AG04449 (cell line): Measurements from ENCODE around the gene DCAF4.

ENCODE experiments used
- CTCF ChIA-PET: fragments of 350-600 bp; formaldehyde crosslinking; extraction: SDS; loops from one replicate; lab custom pipeline; 2021; ENCODE audit warnings: antibody characterized with exemption; lab: Yijun Ruan, JAX
- POLR2A ChIA-PET: fragments of 400-600, 350-600 bp; formaldehyde crosslinking; extraction: SDS; loops from one replicate; lab custom pipeline; 2020; ENCODE audit warnings: antibody characterized with exemption, inconsistent platforms; lab: Yijun Ruan, JAX
- DNase-seq: peaks from one replicate; pipeline ENCODE4 v3.0.0-alpha.2; 2010; ENCODE audit warnings: low read depth, low spot score
- H3K4me3 ChIP-seq: 2 replicates; pipeline ENCODE4 v1.5.1; 2011; ENCODE audit warnings: low read depth, mild to moderate bottlenecking, control low read depth, low read length
- CTCF ChIP-seq: IDR thresholded peaks from one replicate; pipeline ENCODE4 v1.5.1; 2011; ENCODE audit warnings: mild to moderate bottlenecking, moderate library complexity, low read length, control low read depth, inconsistent platforms; ENCODE audit not compliant: insufficient read depth; ENCODE audit errors: missing control alignments

Gene DCAF4

GRCh38 chr14:72925815-72926291 is 411 bp upstream of the DCAF4 start:
- ChIA-PET POLR2A (no interaction called here), CTCF (interaction anchor here (1.1 to 4.4 kb wide), 3 partner anchors 22 to 412 kb away, joined by 7 to 38 read pairs (median 7); no protein-coding TSS in a partner anchor)
- DNase-seq, result no peak
- TF ChIP-seq CTCF, result no peak
- H3K4me3 ChIP-seq, result peak overlapping the region; percentile 95

DNA sequence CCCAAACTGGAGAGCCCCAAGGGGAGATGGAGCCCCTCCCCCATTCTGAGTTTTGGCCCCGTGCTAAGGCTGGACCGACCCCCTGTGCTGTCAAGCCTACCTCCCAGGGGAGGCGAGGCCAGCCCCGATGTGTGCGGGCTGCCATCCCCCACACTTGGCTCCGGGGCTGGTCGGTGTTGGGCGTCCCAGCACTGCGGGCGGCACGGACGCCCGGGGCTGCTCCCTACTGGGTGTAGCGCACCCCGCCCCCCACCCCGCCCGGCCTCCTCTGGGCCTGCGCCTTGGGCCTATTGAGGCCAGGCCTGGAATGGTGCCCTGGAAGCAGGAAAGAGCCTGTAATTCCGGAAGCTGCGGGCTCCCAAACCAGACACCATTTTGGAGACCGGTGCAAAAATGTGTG is 2.6 kb downstream of the DCAF4 start:
- TF ChIP-seq CTCF, result no peak
- CTCF ChIA-PET, result interaction anchor here (3.2 kb wide), 1 partner anchor 413 kb away, joined by 13 read pairs; no protein-coding TSS in a partner anchor
- H3K4me3 ChIP-seq, result no peak overlapping the region
- DNase-seq, result no peak
- POLR2A ChIA-PET, result no interaction called here

DNA sequence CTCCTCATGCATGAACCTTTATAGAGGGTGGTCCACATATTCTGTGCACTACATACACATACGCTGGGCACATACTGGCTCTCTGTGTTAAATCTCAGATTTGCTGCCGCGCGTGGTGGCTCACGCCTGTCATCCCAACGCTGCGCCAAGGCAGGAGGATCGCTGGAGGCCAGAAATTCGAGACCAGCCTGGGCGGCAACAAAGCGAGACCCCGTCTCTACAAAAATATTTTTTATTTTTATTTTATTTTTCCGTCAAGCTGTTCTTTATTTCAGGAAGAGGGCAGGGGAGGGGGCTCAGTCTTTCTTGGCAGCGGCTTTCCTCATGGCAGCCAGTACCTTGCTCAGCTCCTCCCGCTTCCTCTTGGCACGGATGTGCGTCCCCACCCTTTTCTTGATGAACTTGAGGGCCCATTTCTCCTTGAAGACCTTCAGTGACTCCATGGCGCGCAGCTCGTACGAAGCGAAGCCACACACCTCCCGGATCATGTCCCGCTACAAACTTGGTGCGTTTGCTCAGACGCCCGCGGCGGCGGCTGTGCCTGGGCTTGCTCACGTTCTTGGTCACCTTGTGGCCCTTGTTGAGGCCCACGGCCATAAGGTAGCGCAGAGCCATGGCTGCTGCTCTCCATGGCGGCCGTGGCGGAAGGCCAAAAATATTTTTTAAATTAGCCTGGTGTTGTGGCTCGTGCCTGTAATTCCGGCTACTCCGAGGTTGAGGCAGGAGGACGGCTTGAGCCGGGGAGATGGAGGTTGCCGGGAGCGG is 3.2 kb downstream of the DCAF4 start:
- no peak overlapping the region for H3K4me3 ChIP-seq
- DNase-seq, result no peak
- TF ChIP-seq CTCF, result no peak
- ChIA-PET CTCF (interaction anchor here (1.0 to 3.2 kb wide), 2 partner anchors 413 to 416 kb away, joined by 5 to 13 read pairs; no protein-coding TSS in a partner anchor), POLR2A (interaction anchor here (0.6 kb wide), 1 partner anchor 43 kb away, joined by 3 read pairs; no protein-coding TSS in a partner anchor)

GRCh38 chr14:72932893-72933292 is 6.6 kb downstream of the DCAF4 start:
- CTCF ChIA-PET, result interaction anchor here (0.7 to 1.9 kb wide), 4 partner anchors 16 to 419 kb away, joined by 5 to 13 read pairs (median 6); no protein-coding TSS in a partner anchor
- TF ChIP-seq CTCF, result no peak
- DNase-seq, result no peak
- no peak overlapping the region for H3K4me3 ChIP-seq
- POLR2A ChIA-PET, result no interaction called here

DNA sequence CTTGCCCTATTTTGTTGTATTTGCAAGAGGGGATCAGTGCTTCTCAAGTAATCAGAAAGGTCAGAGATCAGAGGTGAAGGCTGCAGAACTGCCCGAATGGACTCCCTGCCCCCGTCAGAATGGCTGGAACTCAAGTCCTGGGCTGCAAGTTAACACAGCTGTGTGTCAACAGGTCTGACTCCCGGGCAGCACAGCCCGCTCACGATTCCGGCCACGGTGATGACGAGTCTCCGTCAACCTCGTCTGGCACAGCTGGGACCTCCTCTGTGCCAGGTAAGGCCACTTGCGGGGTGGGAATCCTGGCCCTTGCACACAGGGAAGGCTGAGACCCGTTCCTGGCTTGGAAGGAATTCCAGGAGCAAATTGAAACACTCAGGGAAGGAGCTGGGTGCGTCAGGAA is 13.4 kb downstream of the DCAF4 start:
- POLR2A ChIA-PET, result no interaction called here
- no peak for DNase-seq
- H3K4me3 ChIP-seq, result no peak overlapping the region
- CTCF ChIA-PET, result interaction anchor here (6.7 to 11.4 kb wide), 2 partner anchors 10 to 426 kb away, joined by 90 to 160 read pairs; no protein-coding TSS in a partner anchor
- TF ChIP-seq CTCF, result no peak
